T-cell (primary cell): ENCODE data around the gene TRIM7. TPM values are rescaled to one million over a fixed set of nuclear protein-coding genes. Genes with fewer than 3 reads are reported as not detected.
A peak's percentile ranks its signal among the peaks of the same experiment; 100 is the strongest.
"Not testable (repeated sequence)": the region's sequence is repeated elsewhere in the genome, so short reads cannot be mapped to it uniquely, and the experiment has no call there.

Experiments used
- ATAC-seq, 4 experiments: fragments of 200-7000 bp in 3 of 4; fragments of 150-1000 bp in 1 of 4; cut with Tn5 transposase; replicated peaks in 1 of 4; 1 replicate in 3 of 4; 2 replicates in 1 of 4; pipeline ENCODE4 v1.10.0; 2021; ENCODE audit warnings: moderate library complexity in 3 of 4, mild to moderate bottlenecking in 2 of 4, moderate number of reproducible peaks in 1 of 4
- CTCF ChIA-PET, 2 donors: fragments of 300-600 bp; sonication (Branson Sonifier 250); formaldehyde crosslinking; loops; one replicate each; lab custom pipeline; 2022; ENCODE audit warnings: antibody characterized with exemption in 2 of 2; lab: Charles Lee
- POLR2A ChIA-PET, 2 donors: fragments of 300-600 bp; sonication (Branson Sonifier 250); formaldehyde crosslinking; loops; one replicate each; lab custom pipeline; 2022; ENCODE audit warnings: antibody characterized with exemption in 2 of 2; lab: Charles Lee
- DNase-seq, 35 experiments: peaks; one replicate each; pipeline versions ENCODE4 v3.0.0 to v3.0.0-alpha.2; 2013 to 2023
- H3K27ac ChIP-seq: one replicate; pipeline ENCODE4 v1.5.1; 2013; ENCODE audit warnings: low read length
- H3K27me3 ChIP-seq, 2 experiments: replicated peaks in 1 of 2; 1 replicate in 1 of 2; 2 replicates in 1 of 2; pipeline versions ENCODE4 v1.6.1 to v1.7.0; 2013; ENCODE audit warnings: low read length in 1 of 2, mixed read lengths in 1 of 2; ENCODE audit not compliant: control insufficient read depth in 2 of 2, insufficient read depth in 2 of 2; ENCODE audit errors: extremely low read depth in 1 of 2
- H3K36me3 ChIP-seq, 2 donors: 1 replicate in 1 of 2; 2 replicates in 1 of 2; pipeline versions ENCODE4 v1.6.1 to v1.7.0; 2013; ENCODE audit warnings: low read length in 1 of 2; ENCODE audit not compliant: control insufficient read depth in 2 of 2, insufficient read depth in 1 of 2; ENCODE audit errors: extremely low read depth in 1 of 2
- H3K4me1 ChIP-seq, 2 experiments: 1 replicate in 1 of 2; 2 replicates in 1 of 2; pipeline versions ENCODE4 v1.6.1 to v1.7.0; 2013; ENCODE audit warnings: low read length in 2 of 2, mixed read lengths in 1 of 2; ENCODE audit not compliant: insufficient read depth in 2 of 2, control insufficient read depth in 1 of 2; ENCODE audit errors: extremely low read depth in 1 of 2
- H3K4me3 ChIP-seq, 2 donors: 1 replicate in 1 of 2; 2 replicates in 1 of 2; pipeline versions ENCODE4 v1.5.1 to v1.7.0; 2013; ENCODE audit warnings: mild to moderate bottlenecking in 2 of 2, low read length in 1 of 2, moderate library complexity in 1 of 2; ENCODE audit not compliant: control insufficient read depth in 1 of 2; ENCODE audit errors: extremely low read depth in 1 of 2
- H3K9me3 ChIP-seq: 2 replicates; pipeline ENCODE4 v1.7.0; 2013
- H3K27ac Mint-ChIP-seq, 2 donors: one replicate each; pipeline ENCODE4 v1.8.0; 2020 to 2021; ENCODE audit warnings: mild to moderate bottlenecking in 2 of 2, mixed read lengths in 2 of 2
- H3K27me3 Mint-ChIP-seq, 2 donors: one replicate each; pipeline ENCODE4 v1.8.0; 2021 to 2022; ENCODE audit warnings: mixed read lengths in 2 of 2
- H3K36me3 Mint-ChIP-seq: one replicate; pipeline ENCODE4 v1.8.0; 2021; ENCODE audit warnings: mixed read lengths
- H3K4me1 Mint-ChIP-seq, 3 donors: one replicate each; pipeline ENCODE4 v1.8.0; 2020 to 2022; ENCODE audit warnings: mixed read lengths in 3 of 3, mild to moderate bottlenecking in 1 of 3
- H3K4me3 Mint-ChIP-seq, 3 donors: one replicate each; pipeline ENCODE4 v1.8.0; 2020 to 2022; ENCODE audit warnings: mild to moderate bottlenecking in 3 of 3, mixed read lengths in 3 of 3, moderate library complexity in 3 of 3
- H3K9me3 Mint-ChIP-seq, 3 donors: one replicate each; pipeline ENCODE4 v1.8.0; 2020 to 2022; ENCODE audit warnings: mixed read lengths in 3 of 3
- WGBS: methylation state at CpG from one replicate; pipeline ENCODE4 v1.1.5; 2013; ENCODE audit warnings: missing lambda C conversion rate; ENCODE audit not compliant: insufficient coverage; 5-methylcytosine and 5-hydroxymethylcytosine counted together
- total RNA-seq, 35 experiments: library from RNA in 6 of 35; stranded (reverse) in 6 of 35; fragments of 120-200 nt in 1 of 35; gene quantifications; one replicate each; pipeline versions ENCODE4 v1.2.1 to v1.2.4 and lab custom pipeline; 2013 to 2026

Gene TRIM7
- total RNA-seq, 5 donors from 2014 or later (not counting 1 experiment from before 2014, with no cell fraction given) = 1.6 to 3.1 (median 3.0) TPM

GRCh38 chr5:181177559-181177958 lies 27.4 kb downstream of the TRIM7 start:
- H3K36me3 Mint-ChIP-seq, POLR2A ChIA-PET, H3K36me3 ChIP-seq: not testable (repeated sequence)

GRCh38 chr5:181176254-181176952 lies 28.6 kb downstream of the TRIM7 start:
- Histone ChIP-seq H3K27me3 (peaks cover 14 to 49% of the 10 kb centered on the region in 2 experiments), H3K36me3 (no peaks in the 10 kb centered on the region), H3K4me1 (peaks cover 7 to 18% of the 10 kb centered on the region in 2 experiments), H3K4me3 (no peak overlapping the region), H3K9me3 (no peaks in the 10 kb centered on the region), H3K27ac (no peak overlapping the region)
- DNase-seq = no peak
- Mint-ChIP-seq H3K27ac (no peak overlapping the region), H3K27me3 (peaks cover 0 to 42% of the 10 kb centered on the region in 2 donors), H3K4me3 (no peak overlapping the region), H3K4me1 (peaks cover 14 to 15% (median 15%) of the 10 kb centered on the region in 3 donors), H3K36me3 (no peaks in the 10 kb centered on the region), H3K9me3 (no peaks in the 10 kb centered on the region)
- no peak for ATAC-seq
- ChIA-PET POLR2A (interaction anchor here in 1 of 2 donors (0.7 kb wide), 1 partner anchor 36 kb away, joined by 11 read pairs; no protein-coding TSS in a partner anchor), CTCF (no interaction called here)
- WGBS = 81% methylated on average over 2 of the region's 3 CpGs

More at GRCh38 chr5:181177559-181177958, 27.4 kb downstream of the TRIM7 start:
- DNase-seq, CTCF ChIA-PET, H3K4me3 ChIP-seq, H3K27ac ChIP-seq, H3K9me3 Mint-ChIP-seq, ATAC-seq, H3K4me3 Mint-ChIP-seq, H3K9me3 ChIP-seq, H3K27ac Mint-ChIP-seq: not testable (repeated sequence)
- H3K27me3 Mint-ChIP-seq = peaks cover 0 to 34% of the 10 kb centered on the region in 2 donors
- Histone ChIP-seq H3K4me1 (peaks cover 7 to 25% of the 10 kb centered on the region in 2 experiments), H3K27me3 (peaks cover 4 to 39% of the 10 kb centered on the region in 2 experiments)
- H3K4me1 Mint-ChIP-seq = peaks cover 21 to 22% (median 21%) of the 10 kb centered on the region in 3 donors
- 66% methylated on average over 10 of the region's 14 CpGs for whole genome bisulfite sequencing

- CTCF ChIA-PET = interaction anchor here (0.6 to 1.8 kb wide), 9 partner anchors 8 to 89 kb away, joined by 3 to 7 read pairs (median 5); partner anchors contain the start of gene TRIM41 (in 1 of the 2)
- Histone ChIP-seq H3K4me1 (peaks cover 7 to 32% of the 10 kb centered on the region in 2 experiments), H3K9me3 (no peaks in the 10 kb centered on the region), H3K36me3 (no peaks in the 10 kb centered on the region), H3K27me3 (peaks cover 21 to 75% of the 10 kb centered on the region in 2 experiments), H3K4me3 (peak overlapping the region; percentile 27 to 48), H3K27ac (no peak overlapping the region)
- POLR2A ChIA-PET = no interaction called here
- H3K4me1 Mint-ChIP-seq = peaks cover 24 to 38% (median 30%) of the 10 kb centered on the region in 3 donors
- peak in 28 of 35 experiments; percentile 19 to 74 (median 46) for DNase-seq
- ATAC-seq = peak; percentile 68 to 88 (median 78)
- H3K27me3 Mint-ChIP-seq = peaks cover 4 to 67% of the 10 kb centered on the region in 2 donors
- H3K4me3 Mint-ChIP-seq = peak overlapping the region; percentile 38 to 82 (median 68)
- WGBS = 13% methylated on average over 29 of the region's 50 CpGs
- H3K27ac Mint-ChIP-seq = peak overlapping the region; percentile 3 to 35
- H3K36me3 Mint-ChIP-seq = no peaks in the 10 kb centered on the region
- H3K9me3 Mint-ChIP-seq = no peaks in the 10 kb centered on the region
These were observed 31.3 kb downstream of the TRIM7 start for GRCh38 chr5:181173420-181174342.

- H3K36me3 Mint-ChIP-seq = no peaks in the 10 kb centered on the region
- Histone ChIP-seq H3K4me3 (peak overlapping the region; percentile 27 to 48), H3K36me3 (no peaks in the 10 kb centered on the region), H3K4me1 (peaks cover 9 to 32% of the 10 kb centered on the region in 2 experiments), H3K27ac (no peak overlapping the region), H3K27me3 (peaks cover 26 to 75% of the 10 kb centered on the region in 2 experiments), H3K9me3 (no peaks in the 10 kb centered on the region)
- no peaks in the 10 kb centered on the region for H3K9me3 Mint-ChIP-seq
- WGBS = under 1% methylated on average over 7 of the region's 11 CpGs
- H3K27ac Mint-ChIP-seq = peak overlapping the region; percentile 3 to 35
- H3K27me3 Mint-ChIP-seq = peaks cover 4 to 74% of the 10 kb centered on the region in 2 donors
- ChIA-PET CTCF (interaction anchor here (0.7 to 1.8 kb wide), 8 partner anchors 9 to 50 kb away, joined by 3 to 7 read pairs (median 4); partner anchors contain the start of gene TRIM41 (in 1 of the 2)), POLR2A (no interaction called here)
- peak in 12 of 35 experiments; percentile 38 to 86 (median 70) for DNase-seq
- peaks cover 24 to 38% (median 32%) of the 10 kb centered on the region in 3 donors for H3K4me1 Mint-ChIP-seq
- peak overlapping the region; percentile 38 to 82 (median 68) for H3K4me3 Mint-ChIP-seq
- peak; percentile 33 to 78 (median 46) for ATAC-seq
These were observed 32.0 kb downstream of the TRIM7 start for GRCh38 chr5:181173027-181173419.

- H3K27ac ChIP-seq = no peak overlapping the region
- no peak overlapping the region for H3K4me3 ChIP-seq
- WGBS = no CpG with 5 or more reads among the region's 3 CpGs
- Mint-ChIP-seq H3K27me3 (peaks cover 4 to 80% of the 10 kb centered on the region in 2 donors), H3K27ac (no peak overlapping the region), H3K4me3 (no peak overlapping the region), H3K4me1 (peaks cover 26 to 47% (median 37%) of the 10 kb centered on the region in 3 donors), H3K9me3 (no peaks in the 10 kb centered on the region), H3K36me3 (no peaks in the 10 kb centered on the region)
- DNase-seq (no peak), ATAC-seq (no peak)
- peaks cover 26 to 73% of the 10 kb centered on the region in 2 experiments for H3K27me3 ChIP-seq
- ChIA-PET CTCF (interaction anchor here (0.6 to 1.8 kb wide), 4 partner anchors 13 to 359 kb away, joined by 4 to 7 read pairs (median 6); no protein-coding TSS in a partner anchor), POLR2A (no interaction called here)
- H3K36me3 ChIP-seq = no peaks in the 10 kb centered on the region
- peaks cover 9 to 32% of the 10 kb centered on the region in 2 experiments for H3K4me1 ChIP-seq
- no peaks in the 10 kb centered on the region for H3K9me3 ChIP-seq
These were observed 33.2 kb downstream of the TRIM7 start for GRCh38 chr5:181171782-181172181.
